Measurements from ENCODE around the gene CAMK2D. TPM values are rescaled to one million over a fixed set of nuclear protein-coding genes. Genes with fewer than 3 reads are reported as not detected.
A peak's percentile ranks its signal among the peaks of the same experiment; 100 is the strongest.

The CAMK2D gene
- total RNA-seq, 2 experiments from 2014 or later: 62.8 to 66.1 TPM

- ATAC-seq (no peak), DNase-seq (no peak)
- Mint-ChIP-seq H3K9me3 (no peaks in the 10 kb centered on the region), H3K27me3 (no peaks in the 10 kb centered on the region), H3K27ac (no peak overlapping the region), H3K36me3 (ENCODE audit: low read depth) (peaks cover 21% of the 10 kb centered on the region), H3K4me1 (ENCODE audit: low read depth) (peaks cover 55% of the 10 kb centered on the region), H3K4me3 (no peak overlapping the region)
- TF ChIP-seq, protein P1, sequence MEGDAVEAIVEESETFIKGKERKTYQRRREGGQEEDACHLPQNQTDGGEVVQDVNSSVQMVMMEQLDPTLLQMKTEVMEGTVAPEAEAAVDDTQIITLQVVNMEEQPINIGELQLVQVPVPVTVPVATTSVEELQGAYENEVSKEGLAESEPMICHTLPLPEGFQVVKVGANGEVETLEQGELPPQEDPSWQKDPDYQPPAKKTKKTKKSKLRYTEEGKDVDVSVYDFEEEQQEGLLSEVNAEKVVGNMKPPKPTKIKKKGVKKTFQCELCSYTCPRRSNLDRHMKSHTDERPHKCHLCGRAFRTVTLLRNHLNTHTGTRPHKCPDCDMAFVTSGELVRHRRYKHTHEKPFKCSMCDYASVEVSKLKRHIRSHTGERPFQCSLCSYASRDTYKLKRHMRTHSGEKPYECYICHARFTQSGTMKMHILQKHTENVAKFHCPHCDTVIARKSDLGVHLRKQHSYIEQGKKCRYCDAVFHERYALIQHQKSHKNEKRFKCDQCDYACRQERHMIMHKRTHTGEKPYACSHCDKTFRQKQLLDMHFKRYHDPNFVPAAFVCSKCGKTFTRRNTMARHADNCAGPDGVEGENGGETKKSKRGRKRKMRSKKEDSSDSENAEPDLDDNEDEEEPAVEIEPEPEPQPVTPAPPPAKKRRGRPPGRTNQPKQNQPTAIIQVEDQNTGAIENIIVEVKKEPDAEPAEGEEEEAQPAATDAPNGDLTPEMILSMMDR (IDR thresholded peaks at IDR 0.05): no peak
- ChIA-PET CTCF (interaction anchor here (0.9 to 1.4 kb wide), 2 partner anchors 91 to 243 kb away, joined by 3 to 4 read pairs; no protein-coding TSS in a partner anchor), POLR2A (interaction anchor here (1.4 kb wide), 1 partner anchor 122 kb away, joined by 6 read pairs; no protein-coding TSS in a partner anchor)
- intact Hi-C loops (cut with micrococcal nuclease): loop anchor here (5.0 kb wide), 3 partner anchors 71 to 124 kb away; partner anchors contain the start of gene CAMK2D
Measured at GRCh38 chr4:113638562-113638832, 123.0 kb downstream of the CAMK2D start.

DNA sequence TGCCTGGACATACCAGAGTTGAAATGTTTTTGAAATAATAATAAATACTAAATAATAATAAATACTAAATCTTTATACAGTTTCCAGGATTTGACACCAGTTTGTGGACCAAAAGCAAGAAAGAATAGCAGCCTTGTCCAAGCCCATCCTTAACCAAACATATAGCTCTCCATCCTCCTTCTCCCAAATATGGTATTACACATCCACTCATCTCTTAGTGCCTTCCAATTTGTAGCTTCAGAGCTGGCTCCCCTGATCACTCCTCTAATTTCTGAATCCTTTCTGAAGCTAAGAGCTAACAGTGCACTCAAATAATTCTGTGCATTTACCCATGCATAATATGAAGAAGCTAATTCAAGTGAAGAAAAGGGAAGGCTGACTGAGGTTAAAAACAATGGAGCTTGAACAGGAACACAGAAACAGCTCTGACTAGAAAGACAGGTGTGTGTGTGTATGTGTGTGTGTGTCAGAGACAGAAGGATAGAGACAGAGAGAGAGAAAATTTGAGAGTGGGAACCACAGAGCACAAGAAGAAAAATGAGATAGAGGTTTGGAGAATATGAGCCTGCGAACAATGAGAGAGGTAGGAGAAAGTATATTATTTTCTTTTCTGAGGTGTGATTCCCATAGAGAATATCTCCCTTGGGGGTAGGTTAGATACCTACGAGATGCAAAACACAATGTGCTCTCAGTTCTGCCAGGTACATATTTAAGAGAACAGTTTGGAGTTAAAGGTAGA, 123.5 kb downstream of the CAMK2D start:
- POLR2A ChIA-PET: interaction anchor here (1.4 kb wide), 1 partner anchor 123 kb away, joined by 6 read pairs; no protein-coding TSS in a partner anchor
- TF ChIP-seq, protein P1 (IDR thresholded peaks at IDR 0.05): no peak
- H3K27ac Mint-ChIP-seq: peak overlapping the region; percentile 20

DNA sequence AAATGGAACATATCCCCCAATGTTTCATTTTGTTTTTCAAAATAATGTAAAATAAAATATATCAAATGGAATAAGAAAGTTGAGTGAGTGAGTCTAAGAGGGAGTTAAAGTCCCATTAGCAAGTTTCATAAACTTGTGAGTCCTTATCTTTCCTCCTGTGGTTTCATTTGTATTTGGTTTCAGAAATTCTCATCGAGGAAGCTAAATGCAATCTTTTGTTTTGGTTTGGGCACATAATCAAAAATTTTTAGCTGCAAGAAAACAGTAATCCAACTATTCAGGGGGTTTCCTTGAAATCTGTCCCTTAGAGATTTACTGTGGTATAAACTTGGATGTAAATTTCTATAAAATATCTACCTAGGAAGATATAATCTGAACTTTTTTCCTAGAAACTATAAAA, 124.2 kb downstream of the CAMK2D start:
- Mint-ChIP-seq H3K27me3 (no peaks in the 10 kb centered on the region), H3K4me1 (ENCODE audit: low read depth) (peaks cover 55% of the 10 kb centered on the region), H3K9me3 (no peaks in the 10 kb centered on the region), H3K36me3 (ENCODE audit: low read depth) (peaks cover 24% of the 10 kb centered on the region), H3K4me3 (no peak overlapping the region), H3K27ac (peak overlapping the region; percentile 33)
- TF ChIP-seq, protein P1 (IDR thresholded peaks at IDR 0.05): no peak
- CTCF ChIA-PET: interaction anchor here (1.4 to 1.6 kb wide), 2 partner anchors 96 to 242 kb away, joined by 4 read pairs; no protein-coding TSS in a partner anchor
- intact Hi-C loops (cut with micrococcal nuclease): loop anchor here (5.0 kb wide), 3 partner anchors 70 to 125 kb away; partner anchors contain the start of gene CAMK2D
- no peak for DNase-seq
- ATAC-seq: no peak
- POLR2A ChIA-PET: interaction anchor here (0.7 to 1.4 kb wide), 2 partner anchors 97 to 123 kb away, joined by 3 to 6 read pairs; no protein-coding TSS in a partner anchor

More for the DNA sequence above, 123.5 kb downstream of the CAMK2D start:
- no peak for DNase-seq
- H3K4me3 Mint-ChIP-seq: peak overlapping the region; percentile 11
- intact Hi-C loops (cut with micrococcal nuclease): loop anchor here (5.0 kb wide), 3 partner anchors 71 to 124 kb away; partner anchors contain the start of gene CAMK2D
- no peaks in the 10 kb centered on the region for H3K9me3 Mint-ChIP-seq
- CTCF ChIA-PET: interaction anchor here (0.9 to 1.6 kb wide), 3 partner anchors 91 to 243 kb away, joined by 3 to 4 read pairs (median 4); no protein-coding TSS in a partner anchor
- H3K27me3 Mint-ChIP-seq: no peaks in the 10 kb centered on the region
- peaks cover 24% of the 10 kb centered on the region for H3K36me3 Mint-ChIP-seq (ENCODE audit: low read depth)
- peaks cover 55% of the 10 kb centered on the region for H3K4me1 Mint-ChIP-seq (ENCODE audit: low read depth)
- no peak for ATAC-seq

GRCh38 chr4:113636877-113637276, 124.7 kb downstream of the CAMK2D start:
- H3K36me3 Mint-ChIP-seq (ENCODE audit: low read depth): peaks cover 24% of the 10 kb centered on the region
- POLR2A ChIA-PET: interaction anchor here (0.7 kb wide), 1 partner anchor 96 kb away, joined by 3 read pairs; no protein-coding TSS in a partner anchor
- ATAC-seq (peak; percentile 85), DNase-seq (peak; percentile 29)
- H3K4me1 Mint-ChIP-seq (ENCODE audit: low read depth): peaks cover 52% of the 10 kb centered on the region
- peak overlapping the region; percentile 88 for H3K27ac Mint-ChIP-seq
- intact Hi-C loops (cut with micrococcal nuclease): loop anchor here (5.0 kb wide), 3 partner anchors 70 to 125 kb away; partner anchors contain the start of gene CAMK2D
- H3K27me3 Mint-ChIP-seq: no peaks in the 10 kb centered on the region
- H3K4me3 Mint-ChIP-seq: peak overlapping the region; percentile 45
- H3K9me3 Mint-ChIP-seq: no peaks in the 10 kb centered on the region
- CTCF ChIA-PET: interaction anchor here (0.7 to 1.6 kb wide), 4 partner anchors 89 to 242 kb away, joined by 4 to 6 read pairs (median 4); no protein-coding TSS in a partner anchor
- TF ChIP-seq, protein P1 (IDR thresholded peaks at IDR 0.05): no peak
